Stimulated activated CD8-positive, alpha-beta memory T cell treated with anti-CD3 and anti-CD28 coated beads, Interleukin-2, amount 100 ng/mL, for 48 hours (primary cell): ENCODE data around the gene SLC10A3.

Source experiments
- DNase-seq, 2 donors: peaks; one replicate each; pipeline ENCODE4 v3.0.0-alpha.2; 2020; ENCODE audit warnings: low read depth in 2 of 2

SLC10A3 gene

GRCh38 chrX:154484255-154485149 lies 5.9 kb downstream of the SLC10A3 start:
- no peak for DNase-seq

GRCh38 chrX:154483325-154483724 lies 7.1 kb downstream of the SLC10A3 start:
- DNase-seq, result no peak

- no peak for DNase-seq
Measured at GRCh38 chrX:154482786-154483185, 7.6 kb downstream of the SLC10A3 start.

- DNase-seq, result no peak
Measured at GRCh38 chrX:154481911-154482601, 8.4 kb downstream of the SLC10A3 start.

- DNase-seq, result no peak
Measured at GRCh38 chrX:154481195-154481594, 9.2 kb downstream of the SLC10A3 start.

- peak; percentile 87 to 88 for DNase-seq
Measured at GRCh38 chrX:154478728-154479622, 11.5 kb downstream of the SLC10A3 start, which contains the start of gene LAGE3. TSS of gene LAGE3 (minus strand) at chrX:154479281. CDS start at chrX:154478915, 366 bp downstream.

GRCh38 chrX:154477891-154478477 lies 12.4 kb downstream of the SLC10A3 start:
- no peak for DNase-seq

- DNase-seq, result no peak
Measured at GRCh38 chrX:154476821-154477220, 13.6 kb downstream of the SLC10A3 start.

- DNase-seq, result no peak
Measured at GRCh38 chrX:154473683-154474082, 16.7 kb downstream of the SLC10A3 start.

GRCh38 chrX:154472685-154473632 lies 17.5 kb downstream of the SLC10A3 start:
- DNase-seq, result no peak

GRCh38 chrX:154471839-154472684 lies 18.4 kb downstream of the SLC10A3 start:
- no peak for DNase-seq

- no peak for DNase-seq
Measured at GRCh38 chrX:154470914-154471568, 19.4 kb downstream of the SLC10A3 start.

- no peak for DNase-seq
Measured at GRCh38 chrX:154470434-154470833, 20.0 kb downstream of the SLC10A3 start.

GRCh38 chrX:154469880-154470279 lies 20.5 kb downstream of the SLC10A3 start:
- DNase-seq, result no peak

GRCh38 chrX:154469114-154469513 lies 21.3 kb downstream of the SLC10A3 start:
- DNase-seq, result no peak

- DNase-seq, result no peak
Measured at GRCh38 chrX:154468217-154468616, 22.2 kb downstream of the SLC10A3 start.

GRCh38 chrX:154467556-154467955 lies 22.9 kb downstream of the SLC10A3 start:
- no peak for DNase-seq

GRCh38 chrX:154466907-154467306 lies 23.5 kb downstream of the SLC10A3 start:
- DNase-seq, result no peak

- no peak for DNase-seq
Measured at GRCh38 chrX:154466036-154466435, 24.4 kb downstream of the SLC10A3 start.
